Neural cell (in vitro differentiated cells): ENCODE measurements around the gene TPST2.

Experiments used
- EP300 ChIP-seq: fragments of 450-650 bp; conservative IDR thresholded peaks from 2 replicates; pipeline ENCODE4 v1.6.1; 2014; ENCODE audit warnings: antibody characterized with exemption, mild to moderate bottlenecking, moderate library complexity; ENCODE audit not compliant: poor library complexity, severe bottlenecking
- EZH2 ChIP-seq: fragments of 200-600, 300-800 bp; shearing (Covaris generic), sonication (generic); IDR thresholded peaks from 2 replicates; pipeline ENCODE4 v1.6.1; 2014; ENCODE audit warnings: antibody characterized with exemption, low read length, borderline replicate concordance, mild to moderate bottlenecking; ENCODE audit not compliant: insufficient read depth, poor library complexity, severe bottlenecking
- MXI1 ChIP-seq: fragments of 450-650 bp; conservative IDR thresholded peaks from 2 replicates; pipeline ENCODE4 v1.6.1; 2014; ENCODE audit warnings: antibody characterized with exemption, mild to moderate bottlenecking; ENCODE audit not compliant: poor library complexity, severe bottlenecking
- POLR2AphosphoS5 ChIP-seq: IDR thresholded peaks from 2 replicates; pipeline ENCODE4 v1.6.1; 2012
- TAF1 ChIP-seq: IDR thresholded peaks from 2 replicates; pipeline ENCODE4 v1.6.1; 2012; ENCODE audit warnings: low read depth
- TF ChIP-seq, protein P1 (sequence below): fragments of 450-650 bp; IDR thresholded peaks from 2 replicates; pipeline ENCODE4 v1.5.1; 2014; ENCODE audit warnings: antibody characterized with exemption, mild to moderate bottlenecking, moderate library complexity; ENCODE audit not compliant: poor library complexity, severe bottlenecking
- TF ChIP-seq, protein P2 (sequence below): IDR thresholded peaks from 2 replicates; pipeline ENCODE4 v1.6.1; 2012; ENCODE audit warnings: borderline replicate concordance

DNA sequence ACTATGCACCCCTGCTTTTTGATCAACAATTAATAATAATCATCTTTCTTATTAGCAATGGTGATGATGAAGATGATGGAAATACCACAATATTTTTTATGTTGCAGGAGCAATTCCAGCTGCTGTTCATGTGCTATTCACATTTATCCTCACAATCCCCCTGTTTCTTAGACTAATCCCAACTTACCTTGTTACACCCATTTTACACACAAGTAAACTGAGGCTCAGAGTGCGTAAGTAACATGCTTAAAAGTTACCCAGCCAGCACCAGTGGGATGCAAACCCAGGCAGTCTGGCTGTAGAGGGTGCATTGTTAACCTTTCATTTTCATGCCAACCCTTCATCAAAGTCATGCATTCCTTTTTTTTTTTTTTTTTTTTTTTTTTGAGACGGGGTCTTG is 30.3 kb upstream of the TPST2 start:
- TF ChIP-seq TAF1: no peak
- TF ChIP-seq, protein P1, sequence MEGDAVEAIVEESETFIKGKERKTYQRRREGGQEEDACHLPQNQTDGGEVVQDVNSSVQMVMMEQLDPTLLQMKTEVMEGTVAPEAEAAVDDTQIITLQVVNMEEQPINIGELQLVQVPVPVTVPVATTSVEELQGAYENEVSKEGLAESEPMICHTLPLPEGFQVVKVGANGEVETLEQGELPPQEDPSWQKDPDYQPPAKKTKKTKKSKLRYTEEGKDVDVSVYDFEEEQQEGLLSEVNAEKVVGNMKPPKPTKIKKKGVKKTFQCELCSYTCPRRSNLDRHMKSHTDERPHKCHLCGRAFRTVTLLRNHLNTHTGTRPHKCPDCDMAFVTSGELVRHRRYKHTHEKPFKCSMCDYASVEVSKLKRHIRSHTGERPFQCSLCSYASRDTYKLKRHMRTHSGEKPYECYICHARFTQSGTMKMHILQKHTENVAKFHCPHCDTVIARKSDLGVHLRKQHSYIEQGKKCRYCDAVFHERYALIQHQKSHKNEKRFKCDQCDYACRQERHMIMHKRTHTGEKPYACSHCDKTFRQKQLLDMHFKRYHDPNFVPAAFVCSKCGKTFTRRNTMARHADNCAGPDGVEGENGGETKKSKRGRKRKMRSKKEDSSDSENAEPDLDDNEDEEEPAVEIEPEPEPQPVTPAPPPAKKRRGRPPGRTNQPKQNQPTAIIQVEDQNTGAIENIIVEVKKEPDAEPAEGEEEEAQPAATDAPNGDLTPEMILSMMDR: no peak
- no peak for TF ChIP-seq EP300
- TF ChIP-seq MXI1: no peak
- TF ChIP-seq, protein P2, sequence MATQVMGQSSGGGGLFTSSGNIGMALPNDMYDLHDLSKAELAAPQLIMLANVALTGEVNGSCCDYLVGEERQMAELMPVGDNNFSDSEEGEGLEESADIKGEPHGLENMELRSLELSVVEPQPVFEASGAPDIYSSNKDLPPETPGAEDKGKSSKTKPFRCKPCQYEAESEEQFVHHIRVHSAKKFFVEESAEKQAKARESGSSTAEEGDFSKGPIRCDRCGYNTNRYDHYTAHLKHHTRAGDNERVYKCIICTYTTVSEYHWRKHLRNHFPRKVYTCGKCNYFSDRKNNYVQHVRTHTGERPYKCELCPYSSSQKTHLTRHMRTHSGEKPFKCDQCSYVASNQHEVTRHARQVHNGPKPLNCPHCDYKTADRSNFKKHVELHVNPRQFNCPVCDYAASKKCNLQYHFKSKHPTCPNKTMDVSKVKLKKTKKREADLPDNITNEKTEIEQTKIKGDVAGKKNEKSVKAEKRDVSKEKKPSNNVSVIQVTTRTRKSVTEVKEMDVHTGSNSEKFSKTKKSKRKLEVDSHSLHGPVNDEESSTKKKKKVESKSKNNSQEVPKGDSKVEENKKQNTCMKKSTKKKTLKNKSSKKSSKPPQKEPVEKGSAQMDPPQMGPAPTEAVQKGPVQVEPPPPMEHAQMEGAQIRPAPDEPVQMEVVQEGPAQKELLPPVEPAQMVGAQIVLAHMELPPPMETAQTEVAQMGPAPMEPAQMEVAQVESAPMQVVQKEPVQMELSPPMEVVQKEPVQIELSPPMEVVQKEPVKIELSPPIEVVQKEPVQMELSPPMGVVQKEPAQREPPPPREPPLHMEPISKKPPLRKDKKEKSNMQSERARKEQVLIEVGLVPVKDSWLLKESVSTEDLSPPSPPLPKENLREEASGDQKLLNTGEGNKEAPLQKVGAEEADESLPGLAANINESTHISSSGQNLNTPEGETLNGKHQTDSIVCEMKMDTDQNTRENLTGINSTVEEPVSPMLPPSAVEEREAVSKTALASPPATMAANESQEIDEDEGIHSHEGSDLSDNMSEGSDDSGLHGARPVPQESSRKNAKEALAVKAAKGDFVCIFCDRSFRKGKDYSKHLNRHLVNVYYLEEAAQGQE: no peak
- no peak for TF ChIP-seq POLR2AphosphoS5
- TF ChIP-seq EZH2: no peak
